ENCODE measurements around the gene TREML2.

Gene TREML2

GRCh38 chr6:41177287-41177686 is 23.7 kb downstream of the TREML2 start:
- no peak for DNase-seq (ENCODE audit: low spot score)

GRCh38 chr6:41176189-41176588 is 24.8 kb downstream of the TREML2 start:
- no peak for DNase-seq (ENCODE audit: low spot score)

GRCh38 chr6:41175084-41175483 is 25.9 kb downstream of the TREML2 start:
- no peak for DNase-seq (ENCODE audit: low spot score)

GRCh38 chr6:41174610-41175009 is 26.3 kb downstream of the TREML2 start:
- no peak for DNase-seq (ENCODE audit: low spot score)

GRCh38 chr6:41171908-41172307 is 29.0 kb downstream of the TREML2 start:
- no peak for DNase-seq (ENCODE audit: low spot score)

- no peak for DNase-seq (ENCODE audit: low spot score)
These were observed 30.3 kb downstream of the TREML2 start for GRCh38 chr6:41170547-41171160.

- no peak for DNase-seq (ENCODE audit: low spot score)
These were observed 33.6 kb downstream of the TREML2 start for GRCh38 chr6:41167173-41167963.

- DNase-seq (ENCODE audit: low spot score), result no peak
These were observed 36.3 kb downstream of the TREML2 start for GRCh38 chr6:41164551-41165120.

- no peak for DNase-seq (ENCODE audit: low spot score)
These were observed 37.6 kb downstream of the TREML2 start for GRCh38 chr6:41163419-41163717.

- DNase-seq (ENCODE audit: low spot score), result no peak
These were observed 38.1 kb downstream of the TREML2 start, which contains the start of gene TREM2 for GRCh38 chr6:41162687-41163418. Gene TREM2 (minus strand): TSS chr6:41163116. CDS start chr6:41163082, 34 bp downstream.

- DNase-seq (ENCODE audit: low spot score), result no peak
These were observed 38.9 kb downstream of the TREML2 start for GRCh38 chr6:41161851-41162552.

- DNase-seq (ENCODE audit: low spot score), result no peak
These were observed 39.6 kb downstream of the TREML2 start for GRCh38 chr6:41161380-41161779.

GRCh38 chr6:41160933-41161332 is 40.0 kb downstream of the TREML2 start:
- DNase-seq (ENCODE audit: low spot score), result no peak

- DNase-seq (ENCODE audit: low spot score), result no peak
These were observed 41.4 kb downstream of the TREML2 start for GRCh38 chr6:41159415-41160082.

- DNase-seq (ENCODE audit: low spot score), result no peak
These were observed 43.6 kb downstream of the TREML2 start for GRCh38 chr6:41157323-41157722.

- no peak for DNase-seq (ENCODE audit: low spot score)
These were observed 44.2 kb downstream of the TREML2 start for GRCh38 chr6:41156771-41157170.

GRCh38 chr6:41156001-41156400 is 44.9 kb downstream of the TREML2 start:
- DNase-seq (ENCODE audit: low spot score), result no peak

GRCh38 chr6:41155132-41155805 is 45.7 kb downstream of the TREML2 start:
- no peak for DNase-seq (ENCODE audit: low spot score)

GRCh38 chr6:41153992-41154625 is 46.8 kb downstream of the TREML2 start, which contains the start of gene TREML1:
Gene TREML1 (minus strand): TSS chr6:41154347. CDS start chr6:41154288, 59 bp downstream.
- DNase-seq (ENCODE audit: low spot score), result no peak

- no peak for DNase-seq (ENCODE audit: low spot score)
These were observed 47.5 kb downstream of the TREML2 start for GRCh38 chr6:41153451-41153850.

All from CD4-positive, alpha-beta T cell treated with Interleukin-2 at 100 ng/mL for 4 hours (primary cell).